ENCODE measurements around the gene REEP1. TPM values are rescaled to one million over a fixed set of nuclear protein-coding genes. Genes with fewer than 3 reads are reported as not detected.
"Not testable (repeated sequence)": the region's sequence is repeated elsewhere in the genome, so short reads cannot be mapped to it uniquely, and the experiment has no call there.

The REEP1 gene
- total RNA-seq, 1 donor, result 0.36 TPM

DNA sequence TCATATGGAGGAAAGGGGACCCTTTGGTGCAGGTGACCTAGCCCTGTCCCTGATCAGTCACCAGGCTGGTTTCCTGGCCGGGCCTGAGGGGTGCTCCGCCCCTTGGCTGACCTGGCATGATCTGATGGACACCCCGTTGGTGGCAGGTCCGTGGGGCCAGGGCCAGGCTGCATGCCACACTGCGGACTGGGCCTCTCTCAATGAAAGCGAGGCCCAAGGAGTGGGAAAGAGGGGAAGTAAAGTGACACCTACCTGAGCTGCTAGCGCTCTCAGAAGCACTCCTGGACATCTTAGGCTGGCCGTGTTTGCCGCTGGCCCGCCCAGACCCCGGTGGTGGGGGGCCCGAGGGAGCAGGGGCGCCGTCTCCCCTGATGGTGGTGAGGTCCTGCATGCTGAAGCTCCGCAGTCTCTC, 105.0 kb downstream of the REEP1 start:
- Histone ChIP-seq H3K4me1 (ENCODE audit: insufficient read depth, low read length) (no peaks in the 10 kb centered on the region), H3K27me3 (ENCODE audit: insufficient read depth, low read length) (peaks cover 7% of the 10 kb centered on the region), H3K27ac (ENCODE audit: low read depth, low read length) (no peak overlapping the region), H3K9me3 (ENCODE audit: low read depth, low read length) (no peaks in the 10 kb centered on the region), H2AFZ (ENCODE audit: low read length) (no peak overlapping the region), H3K36me3 (ENCODE audit: insufficient read depth, low read length) (no peaks in the 10 kb centered on the region), H3K79me2 (ENCODE audit: insufficient read depth, low read length) (no peaks in the 10 kb centered on the region), H4K20me1 (ENCODE audit: insufficient read depth, low read length) (no peaks in the 10 kb centered on the region), H3K4me2 (ENCODE audit: insufficient read depth, low read length) (no peak overlapping the region), H3K4me3 (ENCODE audit: insufficient read depth, low read length) (no peak overlapping the region)
- no peak for DNase-seq (ENCODE audit: insufficient read length, low spot score, missing footprints)
- TF ChIP-seq, protein P1, sequence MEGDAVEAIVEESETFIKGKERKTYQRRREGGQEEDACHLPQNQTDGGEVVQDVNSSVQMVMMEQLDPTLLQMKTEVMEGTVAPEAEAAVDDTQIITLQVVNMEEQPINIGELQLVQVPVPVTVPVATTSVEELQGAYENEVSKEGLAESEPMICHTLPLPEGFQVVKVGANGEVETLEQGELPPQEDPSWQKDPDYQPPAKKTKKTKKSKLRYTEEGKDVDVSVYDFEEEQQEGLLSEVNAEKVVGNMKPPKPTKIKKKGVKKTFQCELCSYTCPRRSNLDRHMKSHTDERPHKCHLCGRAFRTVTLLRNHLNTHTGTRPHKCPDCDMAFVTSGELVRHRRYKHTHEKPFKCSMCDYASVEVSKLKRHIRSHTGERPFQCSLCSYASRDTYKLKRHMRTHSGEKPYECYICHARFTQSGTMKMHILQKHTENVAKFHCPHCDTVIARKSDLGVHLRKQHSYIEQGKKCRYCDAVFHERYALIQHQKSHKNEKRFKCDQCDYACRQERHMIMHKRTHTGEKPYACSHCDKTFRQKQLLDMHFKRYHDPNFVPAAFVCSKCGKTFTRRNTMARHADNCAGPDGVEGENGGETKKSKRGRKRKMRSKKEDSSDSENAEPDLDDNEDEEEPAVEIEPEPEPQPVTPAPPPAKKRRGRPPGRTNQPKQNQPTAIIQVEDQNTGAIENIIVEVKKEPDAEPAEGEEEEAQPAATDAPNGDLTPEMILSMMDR (IDR thresholded peaks at IDR 0.05; ENCODE audit: extremely low read depth, low read depth, low read length), result no peak

DNA sequence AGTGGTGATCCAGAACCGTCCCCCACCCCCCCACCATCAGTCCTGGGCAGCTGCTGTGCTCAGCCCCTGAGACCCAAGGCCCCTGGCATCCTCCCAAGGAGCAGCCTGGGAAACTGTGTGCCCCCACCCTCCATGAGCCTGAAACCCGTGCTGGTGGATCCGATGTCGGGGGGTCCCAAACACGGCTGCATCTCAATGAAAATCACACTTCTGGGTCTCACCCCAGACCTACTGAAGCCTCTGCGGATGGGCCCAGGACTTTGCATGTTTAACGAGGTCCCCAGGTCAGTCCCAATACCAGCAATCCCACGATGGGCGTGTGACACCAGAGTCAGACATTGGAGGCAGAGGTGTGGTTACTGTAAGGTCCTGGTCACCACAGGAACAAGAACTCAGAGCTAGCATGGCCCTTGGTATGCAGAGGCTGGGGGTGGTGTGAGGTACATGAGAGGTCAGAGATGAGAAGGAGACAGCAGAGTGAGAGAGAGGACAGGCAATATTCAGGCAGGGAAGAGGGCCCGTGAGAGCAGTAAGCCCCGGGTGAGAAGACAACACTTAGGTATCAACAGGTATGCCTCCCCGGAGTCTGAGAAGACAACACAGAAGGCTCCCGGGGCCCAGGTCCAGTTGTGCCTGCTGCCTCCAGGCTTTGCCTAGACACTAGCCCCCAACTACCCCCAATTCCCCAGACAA, 105.6 kb downstream of the REEP1 start:
- Histone ChIP-seq H3K36me3 (ENCODE audit: insufficient read depth, low read length) (no peaks in the 10 kb centered on the region), H3K79me2 (ENCODE audit: insufficient read depth, low read length) (no peaks in the 10 kb centered on the region), H3K27me3 (ENCODE audit: insufficient read depth, low read length) (peaks cover 7% of the 10 kb centered on the region), H3K9me3 (ENCODE audit: low read depth, low read length) (no peaks in the 10 kb centered on the region), H4K20me1 (ENCODE audit: insufficient read depth, low read length) (no peaks in the 10 kb centered on the region), H3K4me3 (ENCODE audit: insufficient read depth, low read length) (no peak overlapping the region), H3K27ac (ENCODE audit: low read depth, low read length) (no peak overlapping the region), H2AFZ (ENCODE audit: low read length) (no peak overlapping the region), H3K4me1 (ENCODE audit: insufficient read depth, low read length) (no peaks in the 10 kb centered on the region), H3K4me2 (ENCODE audit: insufficient read depth, low read length) (no peak overlapping the region)
- DNase-seq (ENCODE audit: insufficient read length, low spot score, missing footprints), result no peak
- TF ChIP-seq, protein P1 (IDR thresholded peaks at IDR 0.05; ENCODE audit: extremely low read depth, low read depth, low read length), result no peak

DNA sequence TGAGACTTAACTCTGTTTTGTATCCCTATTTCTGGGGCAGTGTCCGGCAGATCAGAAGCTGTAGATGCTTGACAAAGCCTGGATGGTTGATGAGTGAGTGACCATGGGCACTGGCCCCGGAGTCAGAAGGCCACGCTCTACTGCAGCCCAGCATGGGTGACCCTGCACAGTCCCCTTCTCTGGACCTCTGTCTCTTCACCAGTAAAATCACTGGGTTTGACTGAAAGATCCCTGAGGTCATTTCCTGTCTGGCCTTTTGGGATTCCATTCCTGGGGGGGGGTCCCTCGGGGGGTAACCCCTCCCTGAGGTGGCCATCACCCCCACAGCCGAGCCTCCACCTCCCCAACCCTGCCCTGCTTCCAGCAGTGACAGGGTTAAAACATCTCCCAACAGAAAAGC, 106.5 kb downstream of the REEP1 start:
- Histone ChIP-seq H3K9me3 (ENCODE audit: low read depth, low read length) (no peaks in the 10 kb centered on the region), H3K4me2 (ENCODE audit: insufficient read depth, low read length) (no peak overlapping the region), H3K4me3 (ENCODE audit: insufficient read depth, low read length) (no peak overlapping the region), H4K20me1 (ENCODE audit: insufficient read depth, low read length) (no peaks in the 10 kb centered on the region), H3K36me3 (ENCODE audit: insufficient read depth, low read length) (no peaks in the 10 kb centered on the region), H3K4me1 (ENCODE audit: insufficient read depth, low read length) (no peaks in the 10 kb centered on the region), H3K27ac (ENCODE audit: low read depth, low read length) (no peak overlapping the region), H3K79me2 (ENCODE audit: insufficient read depth, low read length) (no peaks in the 10 kb centered on the region), H3K27me3 (ENCODE audit: insufficient read depth, low read length) (peaks cover 7% of the 10 kb centered on the region), H2AFZ (ENCODE audit: low read length) (no peak overlapping the region)
- DNase-seq (ENCODE audit: insufficient read length, low spot score, missing footprints), result no peak
- TF ChIP-seq, protein P1 (IDR thresholded peaks at IDR 0.05; ENCODE audit: extremely low read depth, low read depth, low read length), result no peak

DNA sequence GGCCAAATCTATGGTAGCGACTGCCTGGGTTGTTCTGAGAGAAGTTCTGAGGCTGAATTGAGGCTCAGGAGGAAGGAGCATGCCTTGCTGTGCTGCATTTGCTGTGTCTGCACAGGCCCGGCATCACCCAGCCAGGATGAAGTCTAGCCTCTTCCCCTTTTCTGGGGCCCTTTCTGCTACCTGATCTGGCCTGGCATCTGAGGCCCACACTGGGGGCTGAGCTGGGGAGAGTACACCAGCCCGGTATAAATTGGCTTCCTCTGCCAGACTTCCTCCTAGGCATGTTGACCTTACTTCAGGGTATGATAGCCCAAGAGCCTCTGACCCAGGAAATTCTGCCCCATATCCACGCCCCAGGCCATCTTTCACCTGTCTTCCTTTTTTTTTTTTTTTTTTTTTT, 108.2 kb downstream of the REEP1 start:
- no peak for DNase-seq (ENCODE audit: insufficient read length, low spot score, missing footprints)
- Histone ChIP-seq H3K4me1 (ENCODE audit: insufficient read depth, low read length) (no peaks in the 10 kb centered on the region), H3K27me3 (ENCODE audit: insufficient read depth, low read length) (peaks cover 7% of the 10 kb centered on the region), H3K9me3 (ENCODE audit: low read depth, low read length) (no peaks in the 10 kb centered on the region), H4K20me1 (ENCODE audit: insufficient read depth, low read length) (no peaks in the 10 kb centered on the region), H3K27ac (ENCODE audit: low read depth, low read length) (no peak overlapping the region), H3K79me2 (ENCODE audit: insufficient read depth, low read length) (no peaks in the 10 kb centered on the region), H3K4me3 (ENCODE audit: insufficient read depth, low read length) (no peak overlapping the region), H3K4me2 (ENCODE audit: insufficient read depth, low read length) (no peak overlapping the region), H3K36me3 (ENCODE audit: insufficient read depth, low read length) (no peaks in the 10 kb centered on the region), H2AFZ (ENCODE audit: low read length) (no peak overlapping the region)
- TF ChIP-seq, protein P1 (IDR thresholded peaks at IDR 0.05; ENCODE audit: extremely low read depth, low read depth, low read length), result no peak

DNA sequence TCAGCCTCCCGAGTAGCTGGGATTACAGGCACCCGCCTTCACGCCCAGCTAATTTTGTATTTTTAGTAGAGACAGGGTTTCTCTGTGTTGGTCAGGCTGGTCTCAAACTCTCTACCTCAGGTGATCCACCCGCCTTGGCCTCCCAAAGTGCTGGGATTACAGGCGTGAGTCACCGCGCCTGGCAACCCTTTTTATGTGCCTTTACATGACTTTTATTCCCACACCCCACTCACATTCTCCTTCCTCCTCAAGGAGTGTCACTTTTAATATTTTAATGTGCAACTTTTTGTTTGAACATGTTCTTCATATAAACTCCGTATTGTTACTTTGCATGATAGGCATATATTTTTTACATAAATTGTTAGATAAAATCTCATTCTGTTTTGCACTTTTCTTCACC, 108.9 kb downstream of the REEP1 start:
- not testable (repeated sequence) for DNase-seq (ENCODE audit: insufficient read length, low spot score, missing footprints); H3K4me1 ChIP-seq (ENCODE audit: insufficient read depth, low read length); H3K4me3 ChIP-seq (ENCODE audit: insufficient read depth, low read length); H3K27ac ChIP-seq (ENCODE audit: low read depth, low read length); H3K79me2 ChIP-seq (ENCODE audit: insufficient read depth, low read length); H2AFZ ChIP-seq (ENCODE audit: low read length); H3K27me3 ChIP-seq (ENCODE audit: insufficient read depth, low read length); H3K9me3 ChIP-seq (ENCODE audit: low read depth, low read length); H3K4me2 ChIP-seq (ENCODE audit: insufficient read depth, low read length); H3K36me3 ChIP-seq (ENCODE audit: insufficient read depth, low read length); H4K20me1 ChIP-seq (ENCODE audit: insufficient read depth, low read length)

All from osteoblast (primary cell).